ENCODE results near the gene APC. TPM values are rescaled to one million over a fixed set of nuclear protein-coding genes. Genes with fewer than 3 reads are reported as not detected.

The APC gene
- total RNA-seq, 1 experiment from 2014 or later: 40.0 TPM

GRCh38 chr5:112735702-112736101 is 2.0 kb upstream of the APC start:
- Mint-ChIP-seq H3K36me3 (no peaks in the 10 kb centered on the region), H3K4me1 (peaks cover 19% of the 10 kb centered on the region), H3K9me3 (no peaks in the 10 kb centered on the region), H3K4me3 (no peak overlapping the region), H3K27me3 (ENCODE audit: low read depth) (no peaks in the 10 kb centered on the region), H3K27ac (no peak overlapping the region)
- ChIA-PET CTCF (interaction anchor here (1.0 kb wide), 1 partner anchor 13 kb away, joined by 4 read pairs; no protein-coding TSS in a partner anchor), POLR2A (no interaction called here)
- ATAC-seq (no peak), DNase-seq (ENCODE audit: low spot score) (no peak)
- no peak for TF ChIP-seq JUN (CRISPR knock-in tag; IDR thresholded peaks at IDR 0.05)
- TF ChIP-seq ATF1 (CRISPR knock-in tag; IDR thresholded peaks at IDR 0.05): no peak
- TF ChIP-seq JAZF1 (CRISPR knock-in tag; IDR thresholded peaks at IDR 0.05): no peak

- peaks cover 19% of the 10 kb centered on the region for H3K4me1 Mint-ChIP-seq
- peak overlapping the region; percentile 92 for H3K4me3 Mint-ChIP-seq
- no peak for DNase-seq (ENCODE audit: low spot score)
- no peaks in the 10 kb centered on the region for H3K27me3 Mint-ChIP-seq (ENCODE audit: low read depth)
- peak; percentile 3; the same call in 1 of the 2 replicates for ATAC-seq
- H3K9me3 Mint-ChIP-seq: no peaks in the 10 kb centered on the region
- ChIA-PET POLR2A (interaction anchor here (1.5 kb wide), 1 partner anchor 40 kb away, joined by 4 read pairs; no protein-coding TSS in a partner anchor), CTCF (interaction anchor here (1.3 to 2.1 kb wide), 4 partner anchors 21 to 111 kb away, joined by 3 to 16 read pairs (median 10); no protein-coding TSS in a partner anchor)
- no peaks in the 10 kb centered on the region for H3K36me3 Mint-ChIP-seq
- no peak for TF ChIP-seq FOXJ3 (CRISPR knock-in tag; IDR thresholded peaks at IDR 0.05; ENCODE audit: borderline replicate concordance)
- TF ChIP-seq ZNF416 (CRISPR knock-in tag; IDR thresholded peaks at IDR 0.05): no peak
- TF ChIP-seq RORB (CRISPR knock-in tag; IDR thresholded peaks at IDR 0.05): no peak
- TF ChIP-seq TEAD4 (CRISPR knock-in tag; IDR thresholded peaks at IDR 0.05): no peak
- TF ChIP-seq ZBTB21 (CRISPR knock-in tag; IDR thresholded peaks at IDR 0.05; ENCODE audit: borderline replicate concordance): no peak
- TF ChIP-seq SP1 (CRISPR knock-in tag; conservative IDR thresholded peaks at IDR 0.05): no peak
- no peak for TF ChIP-seq SOX15 (CRISPR knock-in tag; IDR thresholded peaks at IDR 0.05)
- no peak for TF ChIP-seq ESRRA (CRISPR knock-in tag; IDR thresholded peaks at IDR 0.05; ENCODE audit: borderline replicate concordance)
- TF ChIP-seq SMAD3 (CRISPR knock-in tag; IDR thresholded peaks at IDR 0.05; ENCODE audit: borderline replicate concordance): no peak
- TF ChIP-seq, protein P1, sequence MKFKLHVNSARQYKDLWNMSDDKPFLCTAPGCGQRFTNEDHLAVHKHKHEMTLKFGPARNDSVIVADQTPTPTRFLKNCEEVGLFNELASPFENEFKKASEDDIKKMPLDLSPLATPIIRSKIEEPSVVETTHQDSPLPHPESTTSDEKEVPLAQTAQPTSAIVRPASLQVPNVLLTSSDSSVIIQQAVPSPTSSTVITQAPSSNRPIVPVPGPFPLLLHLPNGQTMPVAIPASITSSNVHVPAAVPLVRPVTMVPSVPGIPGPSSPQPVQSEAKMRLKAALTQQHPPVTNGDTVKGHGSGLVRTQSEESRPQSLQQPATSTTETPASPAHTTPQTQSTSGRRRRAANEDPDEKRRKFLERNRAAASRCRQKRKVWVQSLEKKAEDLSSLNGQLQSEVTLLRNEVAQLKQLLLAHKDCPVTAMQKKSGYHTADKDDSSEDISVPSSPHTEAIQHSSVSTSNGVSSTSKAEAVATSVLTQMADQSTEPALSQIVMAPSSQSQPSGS (CRISPR knock-in tag; IDR thresholded peaks at IDR 0.05; ENCODE audit: borderline replicate concordance, low read depth): no peak
- TF ChIP-seq MLX (CRISPR knock-in tag; IDR thresholded peaks at IDR 0.05): no peak
- no peak for TF ChIP-seq TEAD1 (CRISPR knock-in tag; IDR thresholded peaks at IDR 0.05)
- no peak overlapping the region for H3K27ac Mint-ChIP-seq
Observed at GRCh38 chr5:112737070-112737462, 619 bp upstream of the APC start.

DNA sequence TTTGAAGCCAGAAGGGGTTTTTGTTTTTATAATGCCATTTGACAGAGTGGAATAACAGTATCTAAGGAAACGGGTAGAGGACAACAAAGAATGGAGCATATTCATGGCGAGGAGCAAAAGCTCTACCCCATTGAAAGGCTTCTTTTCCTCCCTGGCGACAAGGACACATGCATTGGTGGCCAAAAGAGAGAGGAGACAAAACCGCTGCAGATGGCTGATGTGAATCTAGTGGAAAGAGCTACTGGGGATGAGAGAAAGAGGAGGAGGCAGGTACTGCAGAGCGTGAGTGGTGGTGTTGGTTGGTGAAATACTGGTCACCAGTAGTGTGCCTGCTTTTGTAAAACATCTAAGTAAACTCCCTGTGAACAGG is 491 bp downstream of the APC start:
- ATAC-seq: peak; percentile 9
- H3K4me1 Mint-ChIP-seq: peaks cover 25% of the 10 kb centered on the region
- CTCF ChIA-PET: interaction anchor here (1.9 to 2.1 kb wide), 3 partner anchors 20 to 110 kb away, joined by 10 to 16 read pairs (median 11); no protein-coding TSS in a partner anchor

GRCh38 chr5:112742424-112742823 is 4.7 kb downstream of the APC start:
- no peak overlapping the region for H3K4me3 Mint-ChIP-seq
- H3K27ac Mint-ChIP-seq: no peak overlapping the region
- CTCF ChIA-PET: interaction anchor here (1.0 kb wide), 1 partner anchor 50 kb away, joined by 3 read pairs; no protein-coding TSS in a partner anchor
- no peak for TF ChIP-seq ETV6 (CRISPR knock-in tag; IDR thresholded peaks at IDR 0.05)
- no peak for TF ChIP-seq ATF6 (CRISPR knock-in tag; IDR thresholded peaks at IDR 0.05)
- no peak for TF ChIP-seq FOXJ3 (CRISPR knock-in tag; IDR thresholded peaks at IDR 0.05; ENCODE audit: borderline replicate concordance)
- TF ChIP-seq, protein P2, sequence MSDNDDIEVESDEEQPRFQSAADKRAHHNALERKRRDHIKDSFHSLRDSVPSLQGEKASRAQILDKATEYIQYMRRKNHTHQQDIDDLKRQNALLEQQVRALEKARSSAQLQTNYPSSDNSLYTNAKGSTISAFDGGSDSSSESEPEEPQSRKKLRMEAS (CRISPR knock-in tag; IDR thresholded peaks at IDR 0.05): no peak
- TF ChIP-seq IRF2 (CRISPR knock-in tag; IDR thresholded peaks at IDR 0.05; ENCODE audit: borderline replicate concordance, low read depth): no peak
- TF ChIP-seq, protein P3, sequence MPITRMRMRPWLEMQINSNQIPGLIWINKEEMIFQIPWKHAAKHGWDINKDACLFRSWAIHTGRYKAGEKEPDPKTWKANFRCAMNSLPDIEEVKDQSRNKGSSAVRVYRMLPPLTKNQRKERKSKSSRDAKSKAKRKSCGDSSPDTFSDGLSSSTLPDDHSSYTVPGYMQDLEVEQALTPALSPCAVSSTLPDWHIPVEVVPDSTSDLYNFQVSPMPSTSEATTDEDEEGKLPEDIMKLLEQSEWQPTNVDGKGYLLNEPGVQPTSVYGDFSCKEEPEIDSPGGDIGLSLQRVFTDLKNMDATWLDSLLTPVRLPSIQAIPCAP (CRISPR knock-in tag; IDR thresholded peaks at IDR 0.05): no peak

More for the DNA sequence above, 491 bp downstream of the APC start:
- Mint-ChIP-seq H3K36me3 (no peaks in the 10 kb centered on the region), H3K27me3 (ENCODE audit: low read depth) (no peaks in the 10 kb centered on the region), H3K4me3 (peak overlapping the region; percentile 92), H3K27ac (peak overlapping the region; percentile 95), H3K9me3 (no peaks in the 10 kb centered on the region)
- no peak for DNase-seq (ENCODE audit: low spot score)
- no peak for TF ChIP-seq E2F4 (CRISPR knock-in tag; IDR thresholded peaks at IDR 0.05; ENCODE audit: borderline replicate concordance, low read depth)
- POLR2A ChIA-PET: interaction anchor here (1.0 to 1.5 kb wide), 2 partner anchors 31 to 41 kb away, joined by 4 read pairs; no protein-coding TSS in a partner anchor

More at GRCh38 chr5:112742424-112742823, 4.7 kb downstream of the APC start:
- POLR2A ChIA-PET: no interaction called here
- H3K27me3 Mint-ChIP-seq (ENCODE audit: low read depth): no peaks in the 10 kb centered on the region
- no peaks in the 10 kb centered on the region for H3K9me3 Mint-ChIP-seq
- ATAC-seq: no peak
- no peak for DNase-seq (ENCODE audit: low spot score)
- no peaks in the 10 kb centered on the region for H3K36me3 Mint-ChIP-seq
- peaks cover 21% of the 10 kb centered on the region for H3K4me1 Mint-ChIP-seq

All from WTC11 (cell line).